Measurements from ENCODE around the gene CMSS1. TPM values are rescaled to one million over a fixed set of nuclear protein-coding genes. Genes with fewer than 3 reads are reported as not detected.

The CMSS1 gene
- total RNA-seq, 2 donors from 2014 or later = 18.1 to 22.7 TPM

DNA sequence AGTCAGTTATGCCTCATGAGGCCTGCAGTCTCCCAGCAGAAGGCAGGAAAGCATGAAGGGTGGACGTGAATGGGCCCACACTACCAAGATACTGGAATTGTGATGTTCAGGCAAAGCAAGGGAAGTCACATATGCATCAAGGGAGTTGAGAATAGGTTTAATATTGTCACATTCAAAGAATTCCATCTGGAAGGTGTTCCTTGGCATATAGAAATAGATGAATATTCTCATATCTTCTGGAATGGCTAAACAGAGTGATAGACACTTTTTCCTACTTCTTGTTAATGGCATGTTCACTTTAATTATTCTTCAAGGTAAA is 103.7 kb downstream of the CMSS1 start:
- Histone ChIP-seq H3K9me3 (no peaks in the 10 kb centered on the region), H3K27ac (peak overlapping the region; percentile 66 to 68), H3K27me3 (replicated peaks; ENCODE audit: insufficient read depth) (no peaks in the 10 kb centered on the region), H3K4me3 (no peak overlapping the region), H3K4me1 (ENCODE audit: control insufficient read depth in 1 of 2, low read depth in 2 of 2) (peaks cover 29 to 64% of the 10 kb centered on the region in 2 donors), H3K36me3 (no peaks in the 10 kb centered on the region)
- DNase-seq (ENCODE audit: low spot score) (no peak), ATAC-seq (ENCODE audit: insufficient number of reproducible peaks, low FRiP score, low read depth) (no peak)
- TF ChIP-seq, protein P1, sequence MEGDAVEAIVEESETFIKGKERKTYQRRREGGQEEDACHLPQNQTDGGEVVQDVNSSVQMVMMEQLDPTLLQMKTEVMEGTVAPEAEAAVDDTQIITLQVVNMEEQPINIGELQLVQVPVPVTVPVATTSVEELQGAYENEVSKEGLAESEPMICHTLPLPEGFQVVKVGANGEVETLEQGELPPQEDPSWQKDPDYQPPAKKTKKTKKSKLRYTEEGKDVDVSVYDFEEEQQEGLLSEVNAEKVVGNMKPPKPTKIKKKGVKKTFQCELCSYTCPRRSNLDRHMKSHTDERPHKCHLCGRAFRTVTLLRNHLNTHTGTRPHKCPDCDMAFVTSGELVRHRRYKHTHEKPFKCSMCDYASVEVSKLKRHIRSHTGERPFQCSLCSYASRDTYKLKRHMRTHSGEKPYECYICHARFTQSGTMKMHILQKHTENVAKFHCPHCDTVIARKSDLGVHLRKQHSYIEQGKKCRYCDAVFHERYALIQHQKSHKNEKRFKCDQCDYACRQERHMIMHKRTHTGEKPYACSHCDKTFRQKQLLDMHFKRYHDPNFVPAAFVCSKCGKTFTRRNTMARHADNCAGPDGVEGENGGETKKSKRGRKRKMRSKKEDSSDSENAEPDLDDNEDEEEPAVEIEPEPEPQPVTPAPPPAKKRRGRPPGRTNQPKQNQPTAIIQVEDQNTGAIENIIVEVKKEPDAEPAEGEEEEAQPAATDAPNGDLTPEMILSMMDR (IDR thresholded peaks at IDR 0.05) = no peak

DNA sequence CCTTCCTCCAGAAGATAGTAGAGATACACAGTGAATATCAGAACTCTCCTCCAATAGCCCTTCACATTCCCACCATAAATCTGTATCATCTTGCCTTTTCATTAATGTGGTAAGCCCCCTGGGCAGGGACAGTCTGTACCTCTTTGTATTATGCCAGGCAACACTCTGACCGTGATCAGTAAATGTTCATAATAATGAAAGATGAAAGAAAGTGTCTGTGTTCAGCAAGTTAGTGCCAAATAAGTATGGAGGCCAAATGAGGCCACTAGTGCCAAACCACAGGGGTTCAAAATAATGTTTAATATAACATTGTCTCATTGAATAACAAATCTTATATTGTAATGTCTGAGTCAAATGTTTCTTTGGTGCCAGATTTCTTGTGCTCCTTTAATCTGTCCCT is 104.3 kb downstream of the CMSS1 start:
- no peaks in the 10 kb centered on the region for H3K36me3 ChIP-seq
- DNase-seq (ENCODE audit: low spot score) (no peak), ATAC-seq (ENCODE audit: insufficient number of reproducible peaks, low FRiP score, low read depth) (no peak)
- peaks cover 29 to 69% of the 10 kb centered on the region in 2 donors for H3K4me1 ChIP-seq (ENCODE audit: control insufficient read depth in 1 of 2, low read depth in 2 of 2)
- peak overlapping the region; percentile 37 to 66 for H3K27ac ChIP-seq
- TF ChIP-seq, protein P1 (IDR thresholded peaks at IDR 0.05) = no peak
- no peaks in the 10 kb centered on the region for H3K9me3 ChIP-seq
- H3K4me3 ChIP-seq = no peak overlapping the region
- H3K27me3 ChIP-seq (replicated peaks; ENCODE audit: insufficient read depth) = no peaks in the 10 kb centered on the region

DNA sequence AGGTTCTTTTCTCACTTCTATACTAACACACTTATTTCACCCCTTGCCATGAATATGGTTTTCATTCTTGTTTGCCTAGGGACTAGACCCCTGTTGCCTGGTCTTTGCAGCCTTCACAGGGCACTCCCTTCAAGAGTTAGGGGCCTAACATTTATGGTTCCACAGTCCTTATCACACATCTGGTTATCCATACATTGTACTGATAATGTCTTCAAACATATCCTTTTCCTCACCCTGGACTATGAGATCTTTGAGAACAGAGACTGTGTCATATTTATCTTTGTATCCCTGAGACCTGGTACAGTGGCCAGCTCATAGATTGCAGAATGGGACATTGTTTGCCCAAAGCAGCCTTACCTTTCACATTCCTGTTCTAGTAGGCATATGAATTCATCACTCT is 106.2 kb downstream of the CMSS1 start:
- H3K36me3 ChIP-seq = no peaks in the 10 kb centered on the region
- DNase-seq (ENCODE audit: low spot score) (no peak), ATAC-seq (ENCODE audit: insufficient number of reproducible peaks, low FRiP score, low read depth) (no peak)
- TF ChIP-seq, protein P1 (IDR thresholded peaks at IDR 0.05) = no peak
- H3K9me3 ChIP-seq = no peaks in the 10 kb centered on the region
- H3K4me3 ChIP-seq = no peak overlapping the region
- peaks cover 29 to 78% of the 10 kb centered on the region in 2 donors for H3K4me1 ChIP-seq (ENCODE audit: control insufficient read depth in 1 of 2, low read depth in 2 of 2)
- H3K27ac ChIP-seq = peak overlapping the region; percentile 53 to 90
- H3K27me3 ChIP-seq (replicated peaks; ENCODE audit: insufficient read depth) = no peaks in the 10 kb centered on the region

DNA sequence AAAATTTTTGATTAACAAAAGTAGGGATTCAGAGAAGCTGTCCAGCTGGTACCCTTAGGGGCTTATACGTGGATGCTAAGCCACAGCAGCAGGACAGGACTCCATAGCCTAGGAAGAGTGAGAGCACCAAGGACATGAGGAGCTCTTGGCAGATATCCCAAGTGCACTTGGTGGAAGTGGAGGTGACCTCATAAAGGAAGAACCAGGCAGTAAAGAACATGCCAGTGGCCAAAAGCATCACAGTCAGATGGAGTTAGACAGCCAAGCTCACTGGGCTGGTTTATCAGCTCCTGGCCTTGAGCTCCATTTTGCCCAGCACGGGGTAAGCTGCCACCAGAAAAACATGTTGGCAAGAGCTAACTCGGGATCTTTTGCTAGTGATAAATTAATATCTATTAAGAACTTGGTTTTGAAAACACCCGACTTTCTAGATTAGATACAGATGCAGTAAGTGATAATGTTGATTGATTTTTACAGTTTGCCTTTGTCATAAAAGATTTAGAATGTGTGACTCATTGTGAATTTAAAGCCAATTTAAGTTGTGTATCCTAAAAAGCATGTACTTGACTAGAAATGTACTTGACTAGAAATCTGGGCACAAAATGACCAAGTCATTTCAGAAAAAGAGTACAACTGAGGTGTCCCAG is 108.0 kb downstream of the CMSS1 start:
- H3K4me3 ChIP-seq = no peak overlapping the region
- no peaks in the 10 kb centered on the region for H3K27me3 ChIP-seq (replicated peaks; ENCODE audit: insufficient read depth)
- H3K27ac ChIP-seq = peak overlapping the region; percentile 85 to 90
- peak; percentile 6 for ATAC-seq (ENCODE audit: insufficient number of reproducible peaks, low FRiP score, low read depth)
- TF ChIP-seq, protein P1 (IDR thresholded peaks at IDR 0.05) = no peak
- peak; percentile 18 for DNase-seq (ENCODE audit: low spot score)
- no peaks in the 10 kb centered on the region for H3K36me3 ChIP-seq
- no peaks in the 10 kb centered on the region for H3K9me3 ChIP-seq
- peaks cover 36 to 78% of the 10 kb centered on the region in 2 donors for H3K4me1 ChIP-seq (ENCODE audit: control insufficient read depth in 1 of 2, low read depth in 2 of 2)

DNA sequence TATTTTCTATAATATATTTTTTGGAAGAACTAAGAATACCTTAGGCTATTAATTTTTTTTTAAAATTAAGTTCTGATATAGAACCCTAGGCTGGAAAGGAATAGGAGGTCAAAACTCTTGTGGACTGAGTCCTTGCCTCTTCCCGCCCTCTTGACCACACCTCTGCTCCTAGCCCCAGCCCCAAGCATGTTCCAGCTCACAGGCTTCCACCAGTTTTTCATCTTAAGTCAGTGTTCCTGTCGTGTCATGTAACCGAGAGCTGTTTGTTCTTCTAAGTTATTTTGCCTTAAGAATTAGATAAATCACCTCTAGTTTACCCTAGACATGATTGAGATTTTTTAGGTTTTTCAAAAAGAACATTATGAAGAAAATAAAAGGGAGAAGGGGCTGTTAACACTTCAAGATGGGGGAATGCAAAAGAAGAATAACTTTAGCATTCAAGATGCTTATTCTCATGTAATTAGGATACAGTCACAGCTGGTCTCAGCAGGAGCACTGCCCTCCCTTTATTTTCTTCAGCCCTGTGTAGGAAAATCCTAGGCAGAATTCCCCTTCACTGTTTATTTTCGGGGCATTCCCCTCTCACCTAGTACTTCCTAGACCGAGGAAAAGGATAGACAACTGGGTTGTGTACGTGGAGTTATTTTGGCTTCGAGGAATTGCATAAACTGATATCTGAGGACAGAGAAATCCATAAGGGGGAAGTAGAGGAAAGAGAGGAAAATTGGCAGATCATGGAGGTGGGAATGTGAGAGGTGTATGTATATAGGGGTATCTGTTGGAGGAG is 110.2 kb downstream of the CMSS1 start:
- H3K27me3 ChIP-seq (replicated peaks; ENCODE audit: insufficient read depth) = no peaks in the 10 kb centered on the region
- no peak for ATAC-seq (ENCODE audit: insufficient number of reproducible peaks, low FRiP score, low read depth)
- no peak overlapping the region for H3K4me3 ChIP-seq
- H3K36me3 ChIP-seq = no peaks in the 10 kb centered on the region
- H3K9me3 ChIP-seq = no peaks in the 10 kb centered on the region
- peaks cover 39 to 70% of the 10 kb centered on the region in 2 donors for H3K4me1 ChIP-seq (ENCODE audit: control insufficient read depth in 1 of 2, low read depth in 2 of 2)
- peak overlapping the region; percentile 85 to 90 for H3K27ac ChIP-seq
- no peak for DNase-seq (ENCODE audit: low spot score)
- TF ChIP-seq, protein P1 (IDR thresholded peaks at IDR 0.05) = no peak
